Hepatic stellate cell (primary cell): ENCODE results near the gene SPOCK1.
"Not testable (repeated sequence)": the region's sequence is repeated elsewhere in the genome, so short reads cannot be mapped to it uniquely, and the experiment has no call there.

Experiments
- DNase-seq: peaks from one replicate; pipeline ENCODE4 v3.0.0; 2011; ENCODE audit warnings: low spot score

Gene SPOCK1

GRCh38 chr5:137260820-137261695 lies 238.1 kb downstream of the SPOCK1 start:
- DNase-seq: no peak

- not testable (repeated sequence) for DNase-seq
These were observed 240.0 kb downstream of the SPOCK1 start for GRCh38 chr5:137259115-137259514.

- peak; percentile 21 for DNase-seq
These were observed 244.7 kb downstream of the SPOCK1 start for GRCh38 chr5:137254119-137255090.

GRCh38 chr5:137252512-137252911 lies 246.6 kb downstream of the SPOCK1 start:
- peak; percentile 7 for DNase-seq

- no peak for DNase-seq
These were observed 248.7 kb downstream of the SPOCK1 start for GRCh38 chr5:137250421-137250820.

- no peak for DNase-seq
These were observed 250.6 kb downstream of the SPOCK1 start for GRCh38 chr5:137248527-137248926.

GRCh38 chr5:137245438-137245837 lies 253.7 kb downstream of the SPOCK1 start:
- no peak for DNase-seq

- no peak for DNase-seq
These were observed 258.8 kb downstream of the SPOCK1 start for GRCh38 chr5:137240285-137240684.

- no peak for DNase-seq
These were observed 262.1 kb downstream of the SPOCK1 start for GRCh38 chr5:137236849-137237507.

- no peak for DNase-seq
These were observed 262.9 kb downstream of the SPOCK1 start for GRCh38 chr5:137236252-137236651.

- DNase-seq: no peak
These were observed 263.9 kb downstream of the SPOCK1 start for GRCh38 chr5:137234973-137235943.

GRCh38 chr5:137233726-137234125 lies 265.4 kb downstream of the SPOCK1 start:
- no peak for DNase-seq

- DNase-seq: not testable (repeated sequence)
These were observed 265.8 kb downstream of the SPOCK1 start for GRCh38 chr5:137233304-137233703.

GRCh38 chr5:137231540-137231939 lies 267.6 kb downstream of the SPOCK1 start:
- no peak for DNase-seq

- no peak for DNase-seq
These were observed 270.3 kb downstream of the SPOCK1 start for GRCh38 chr5:137228816-137229215.

GRCh38 chr5:137226081-137226480 lies 273.0 kb downstream of the SPOCK1 start:
- DNase-seq: no peak

GRCh38 chr5:137223324-137224295 lies 275.5 kb downstream of the SPOCK1 start:
- no peak for DNase-seq

- DNase-seq: no peak
These were observed 277.2 kb downstream of the SPOCK1 start for GRCh38 chr5:137221943-137222342.

GRCh38 chr5:137220523-137220927 lies 278.6 kb downstream of the SPOCK1 start:
- DNase-seq: peak; percentile 59

GRCh38 chr5:137218896-137219295 lies 280.2 kb downstream of the SPOCK1 start:
- no peak for DNase-seq
